ENCODE measurements around the gene CACNA2D4. TPM values are rescaled to one million over a fixed set of nuclear protein-coding genes. Genes with fewer than 3 reads are reported as not detected.

CACNA2D4 gene
- total and polyA plus RNA-seq, 2 donors (not counting 1 experiment from before 2014, with no cell fraction given), result 0.68 to 0.99 TPM

DNA sequence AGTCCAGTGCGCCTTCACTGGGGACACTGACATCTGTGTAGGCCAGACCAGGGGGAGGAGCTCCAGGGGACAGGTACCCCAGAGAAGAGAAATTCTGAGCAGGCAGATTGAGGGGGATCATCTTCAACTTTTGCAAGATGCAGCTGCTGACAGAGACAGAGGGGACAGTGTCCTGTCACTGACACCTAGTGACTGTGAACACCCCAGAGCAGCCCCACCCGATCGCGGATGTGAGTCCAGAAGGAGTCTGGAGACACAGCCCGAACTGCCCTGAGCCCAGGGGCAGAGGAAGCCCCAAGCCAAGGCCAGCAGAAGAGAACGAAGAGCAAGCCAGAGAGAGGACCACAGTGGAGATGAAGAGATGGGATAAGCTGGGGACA, 119.8 kb downstream of the CACNA2D4 start:
- H2AFZ ChIP-seq (ENCODE audit: low read length), result no peak overlapping the region
- H3K36me3 ChIP-seq (ENCODE audit: control insufficient read depth, insufficient read depth, low read length), result no peaks in the 10 kb centered on the region
- H3K4me2 ChIP-seq (ENCODE audit: extremely low read depth, insufficient read depth, low read length), result no peak overlapping the region
- no peak for DNase-seq (ENCODE audit: low read depth in 2 of 2)
- H3K27ac ChIP-seq (ENCODE audit: insufficient read depth, low read length), result no peak overlapping the region
- TF ChIP-seq, protein P1, sequence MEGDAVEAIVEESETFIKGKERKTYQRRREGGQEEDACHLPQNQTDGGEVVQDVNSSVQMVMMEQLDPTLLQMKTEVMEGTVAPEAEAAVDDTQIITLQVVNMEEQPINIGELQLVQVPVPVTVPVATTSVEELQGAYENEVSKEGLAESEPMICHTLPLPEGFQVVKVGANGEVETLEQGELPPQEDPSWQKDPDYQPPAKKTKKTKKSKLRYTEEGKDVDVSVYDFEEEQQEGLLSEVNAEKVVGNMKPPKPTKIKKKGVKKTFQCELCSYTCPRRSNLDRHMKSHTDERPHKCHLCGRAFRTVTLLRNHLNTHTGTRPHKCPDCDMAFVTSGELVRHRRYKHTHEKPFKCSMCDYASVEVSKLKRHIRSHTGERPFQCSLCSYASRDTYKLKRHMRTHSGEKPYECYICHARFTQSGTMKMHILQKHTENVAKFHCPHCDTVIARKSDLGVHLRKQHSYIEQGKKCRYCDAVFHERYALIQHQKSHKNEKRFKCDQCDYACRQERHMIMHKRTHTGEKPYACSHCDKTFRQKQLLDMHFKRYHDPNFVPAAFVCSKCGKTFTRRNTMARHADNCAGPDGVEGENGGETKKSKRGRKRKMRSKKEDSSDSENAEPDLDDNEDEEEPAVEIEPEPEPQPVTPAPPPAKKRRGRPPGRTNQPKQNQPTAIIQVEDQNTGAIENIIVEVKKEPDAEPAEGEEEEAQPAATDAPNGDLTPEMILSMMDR (conservative IDR thresholded peaks at IDR 0.05 in 1 of 2, IDR thresholded peaks at IDR 0.05 in 1 of 2; ENCODE audit: low read depth in 1 of 2, low read length in 2 of 2), result no peak
- TF ChIP-seq EZH2 (IDR thresholded peaks at IDR 0.05; ENCODE audit: low read length, missing control alignments), result no peak
- H3K27me3 ChIP-seq (ENCODE audit: control insufficient read depth, insufficient read depth, low read length), result no peaks in the 10 kb centered on the region
- no peaks in the 10 kb centered on the region for H3K9me3 ChIP-seq (ENCODE audit: control insufficient read depth, insufficient read depth, low read depth, low read length)
- no peaks in the 10 kb centered on the region for H3K79me2 ChIP-seq (ENCODE audit: control insufficient read depth, insufficient read depth, low read length)
- no peak overlapping the region for H3K4me3 ChIP-seq (replicated peaks in 1 of 4; ENCODE audit: control extremely low read depth in 1 of 4, insufficient read depth in 1 of 4, low read depth in 3 of 4, low read length in 4 of 4)
- no peak overlapping the region for H3K9ac ChIP-seq (ENCODE audit: insufficient read depth, low read length)
- peaks cover 18% of the 10 kb centered on the region for H3K4me1 ChIP-seq (ENCODE audit: control insufficient read depth, extremely low read depth, insufficient read depth, low read length)
- H4K20me1 ChIP-seq (ENCODE audit: control insufficient read depth, extremely low read depth, insufficient read depth, low read length), result no peaks in the 10 kb centered on the region

DNA sequence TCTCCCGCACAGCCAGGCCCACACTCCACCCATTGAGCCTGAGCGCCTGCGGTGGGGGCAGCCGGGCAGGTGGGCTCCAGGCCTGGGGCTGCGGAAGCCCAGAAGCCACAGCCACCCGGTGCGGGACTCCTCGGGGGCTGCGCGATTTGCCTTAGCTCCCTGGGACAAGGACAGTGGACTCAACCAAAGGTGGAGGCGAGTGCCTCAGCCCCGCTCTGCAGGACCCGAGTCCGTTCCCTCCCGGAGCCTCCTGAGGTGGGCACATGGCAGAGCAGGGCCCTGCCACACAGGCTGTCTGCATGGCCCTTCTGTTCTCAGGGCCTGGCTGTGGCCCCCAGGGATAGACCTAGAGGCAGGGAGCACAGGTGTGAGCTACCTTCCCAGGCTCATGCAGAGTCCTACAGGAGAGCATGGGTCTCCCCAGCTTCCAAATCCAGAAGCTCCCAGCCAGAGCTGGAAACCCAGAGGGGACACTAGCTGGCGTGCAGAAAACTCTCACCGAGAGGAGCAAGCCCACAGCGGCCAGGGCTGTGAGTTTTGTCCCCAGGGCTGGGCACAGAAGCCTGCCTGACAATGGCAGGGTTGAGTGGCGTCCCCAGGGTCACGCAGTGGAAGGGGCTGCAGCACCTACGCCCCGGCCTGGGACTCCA, 120.3 kb downstream of the CACNA2D4 start:
- Histone ChIP-seq H3K79me2 (ENCODE audit: control insufficient read depth, insufficient read depth, low read length) (no peaks in the 10 kb centered on the region), H3K36me3 (ENCODE audit: control insufficient read depth, insufficient read depth, low read length) (no peaks in the 10 kb centered on the region), H3K4me2 (ENCODE audit: extremely low read depth, insufficient read depth, low read length) (no peak overlapping the region), H3K27ac (ENCODE audit: insufficient read depth, low read length) (no peak overlapping the region), H3K4me1 (ENCODE audit: control insufficient read depth, extremely low read depth, insufficient read depth, low read length) (peaks cover 18% of the 10 kb centered on the region), H3K27me3 (ENCODE audit: control insufficient read depth, insufficient read depth, low read length) (no peaks in the 10 kb centered on the region), H4K20me1 (ENCODE audit: control insufficient read depth, extremely low read depth, insufficient read depth, low read length) (no peaks in the 10 kb centered on the region), H3K9ac (ENCODE audit: insufficient read depth, low read length) (no peak overlapping the region), H3K4me3 (replicated peaks in 1 of 4; ENCODE audit: control extremely low read depth in 1 of 4, insufficient read depth in 1 of 4, low read depth in 3 of 4, low read length in 4 of 4) (no peak overlapping the region), H3K9me3 (ENCODE audit: control insufficient read depth, insufficient read depth, low read depth, low read length) (no peaks in the 10 kb centered on the region), H2AFZ (ENCODE audit: low read length) (no peak overlapping the region)
- TF ChIP-seq EZH2 (IDR thresholded peaks at IDR 0.05; ENCODE audit: low read length, missing control alignments), result no peak
- TF ChIP-seq, protein P1 (conservative IDR thresholded peaks at IDR 0.05 in 1 of 2, IDR thresholded peaks at IDR 0.05 in 1 of 2; ENCODE audit: low read depth in 1 of 2, low read length in 2 of 2), result no peak
- no peak for DNase-seq (ENCODE audit: low read depth in 2 of 2)

DNA sequence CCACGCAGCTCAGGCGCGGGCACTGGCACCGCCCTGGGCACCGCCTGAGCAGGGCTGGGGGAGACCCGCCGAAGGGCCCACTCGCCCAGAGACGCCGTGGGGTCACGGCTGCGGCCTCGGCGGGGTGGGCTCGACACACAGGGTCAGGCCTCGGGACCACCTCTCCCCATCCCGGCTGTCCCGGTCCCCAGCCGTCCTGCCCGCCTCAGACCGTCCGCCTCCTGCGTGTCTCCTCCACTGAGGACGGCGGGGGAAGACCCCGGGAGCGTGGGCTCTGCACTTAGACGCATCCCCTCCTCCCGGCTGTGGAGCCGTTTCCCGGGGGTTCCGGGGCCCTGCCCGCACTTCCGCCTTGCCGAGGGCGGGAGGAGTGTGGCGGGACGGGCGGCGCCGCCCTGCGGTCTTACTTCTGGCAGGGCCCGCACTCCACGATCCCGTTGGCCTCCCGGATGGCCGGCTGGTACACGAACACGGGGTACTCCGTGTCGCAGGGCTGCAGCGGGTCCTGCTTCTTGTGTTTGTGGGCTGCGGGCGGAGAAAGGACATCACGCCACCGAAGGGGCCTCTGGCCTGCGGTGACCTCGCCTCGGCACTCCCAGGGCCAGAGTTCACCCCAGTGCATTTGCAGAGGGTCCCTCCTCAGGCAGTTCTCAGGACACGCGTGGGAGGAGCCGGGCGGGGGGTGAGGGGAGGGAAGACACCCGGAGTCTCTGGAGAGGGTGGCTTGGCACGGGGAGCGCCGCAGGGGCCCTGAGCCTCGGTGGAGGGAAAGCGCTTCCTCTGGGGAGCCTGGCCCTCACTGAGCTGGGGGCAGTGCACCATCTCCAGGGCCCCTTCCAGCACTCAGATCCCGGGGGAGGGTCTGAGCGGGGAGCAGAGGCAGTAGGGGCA, 121.2 kb downstream of the CACNA2D4 start:
- Histone ChIP-seq H3K79me2 (ENCODE audit: control insufficient read depth, insufficient read depth, low read length) (no peaks in the 10 kb centered on the region), H3K4me3 (replicated peaks in 1 of 4; ENCODE audit: control extremely low read depth in 1 of 4, insufficient read depth in 1 of 4, low read depth in 3 of 4, low read length in 4 of 4) (peak overlapping the region; percentile 51 to 67 (median 56)), H3K27me3 (ENCODE audit: control insufficient read depth, insufficient read depth, low read length) (no peaks in the 10 kb centered on the region), H3K4me2 (ENCODE audit: extremely low read depth, insufficient read depth, low read length) (peak overlapping the region; percentile 98), H3K4me1 (ENCODE audit: control insufficient read depth, extremely low read depth, insufficient read depth, low read length) (peaks cover 18% of the 10 kb centered on the region), H4K20me1 (ENCODE audit: control insufficient read depth, extremely low read depth, insufficient read depth, low read length) (no peaks in the 10 kb centered on the region), H3K36me3 (ENCODE audit: control insufficient read depth, insufficient read depth, low read length) (no peaks in the 10 kb centered on the region), H3K9ac (ENCODE audit: insufficient read depth, low read length) (peak overlapping the region; percentile 62), H2AFZ (ENCODE audit: low read length) (peak overlapping the region; percentile 85), H3K9me3 (ENCODE audit: control insufficient read depth, insufficient read depth, low read depth, low read length) (no peaks in the 10 kb centered on the region), H3K27ac (ENCODE audit: insufficient read depth, low read length) (no peak overlapping the region)
- TF ChIP-seq, protein P1 (conservative IDR thresholded peaks at IDR 0.05 in 1 of 2, IDR thresholded peaks at IDR 0.05 in 1 of 2; ENCODE audit: low read depth in 1 of 2, low read length in 2 of 2), result no peak
- no peak for TF ChIP-seq EZH2 (IDR thresholded peaks at IDR 0.05; ENCODE audit: low read length, missing control alignments)
- no peak for DNase-seq (ENCODE audit: low read depth in 2 of 2)
